ENCODE measurements around the gene DUSP22. TPM values are rescaled to one million over a fixed set of nuclear protein-coding genes. Genes with fewer than 3 reads are reported as not detected.

Gene DUSP22
- total and polyA plus RNA-seq, 2 of the 8 experiments (the other 6 are each of a cell fraction or from before 2014, with no cell fraction given), result 15.5 to 32.4 TPM

- Histone ChIP-seq H4K91ac (replicated peaks; ENCODE audit: insufficient read length, low read length) (no peak overlapping the region), H3K4ac (replicated peaks; ENCODE audit: insufficient read length, low read depth, low read length) (no peak overlapping the region), H4K20me1 (replicated peaks in 1 of 2; ENCODE audit: control insufficient read depth in 1 of 2, insufficient read depth in 2 of 2, low read length in 2 of 2) (peaks cover 0 to 4% of the 10 kb centered on the region in 2 experiments), H2AK5ac (ENCODE audit: low read depth, low read length) (no peak overlapping the region), H2BK15ac (ENCODE audit: low read length) (no peak overlapping the region), H3K79me2 (ENCODE audit: control insufficient read depth in 1 of 2, insufficient read depth in 2 of 2, low read length in 2 of 2) (no peaks in the 10 kb centered on the region), H3K14ac (ENCODE audit: insufficient read length) (no peak overlapping the region), H2BK120ac (replicated peaks; ENCODE audit: low read depth, low read length) (no peak overlapping the region), H3K27me3 (replicated peaks in 1 of 4; ENCODE audit: control insufficient read depth in 3 of 4, extremely low read depth in 1 of 4, insufficient read depth in 3 of 4, low read length in 3 of 4) (no peaks in the 10 kb centered on the region; a peak in 2 of 7 replicates), H3K56ac (replicated peaks; ENCODE audit: insufficient read length, low read depth, low read length) (no peak overlapping the region), H2BK20ac (ENCODE audit: low read length) (no peak overlapping the region), H3K23ac (ENCODE audit: insufficient read length) (no peak overlapping the region), H3K79me1 (ENCODE audit: low read depth, low read length) (peaks cover 3% of the 10 kb centered on the region; the same call in 1 of the 2 replicates), H3K18ac (ENCODE audit: extremely low read depth, low read length) (no peak overlapping the region), H3K9me3 (ENCODE audit: insufficient read depth in 2 of 2, low read depth in 1 of 2, low read length in 1 of 2) (peaks cover 44 to 81% of the 10 kb centered on the region in 2 experiments), H3K9ac (replicated peaks in 1 of 4; ENCODE audit: extremely low read depth in 1 of 4, low read depth in 3 of 4, low read length in 3 of 4) (no peak overlapping the region), H2BK5ac (ENCODE audit: low read depth, low read length) (no peak overlapping the region), H3K4me1 (replicated peaks in 1 of 4; ENCODE audit: control insufficient read depth in 3 of 4, insufficient read depth in 4 of 4, low read length in 3 of 4) (no peaks in the 10 kb centered on the region; a peak in 2 of 7 replicates), H3K27ac (ENCODE audit: low read depth, low read length) (no peak overlapping the region), H2BK12ac (ENCODE audit: low read depth, low read length) (no peak overlapping the region), H2AFZ (ENCODE audit: low read length) (no peak overlapping the region), H3K36me3 (ENCODE audit: control insufficient read depth in 2 of 4, insufficient read depth in 4 of 4, low read length in 3 of 4) (no peaks in the 10 kb centered on the region; a peak in 1 of 8 replicates), H4K8ac (ENCODE audit: extremely low read depth, insufficient read depth, low read length) (no peak overlapping the region), H3K4me3 (ENCODE audit: extremely low read depth in 1 of 4, insufficient read depth in 2 of 4, low read depth in 3 of 4, low read length in 4 of 4) (no peak overlapping the region), H3K4me2 (ENCODE audit: insufficient read depth in 1 of 2, low read depth in 2 of 2, low read length in 2 of 2) (no peak overlapping the region), H4K5ac (ENCODE audit: insufficient read length, low read depth, low read length) (no peak overlapping the region), H3K23me2 (ENCODE audit: low read depth, low read length) (no peaks in the 10 kb centered on the region; the same call in 1 of the 2 replicates)
- WGBS, 2 experiments (ENCODE audit: extremely low coverage in 1 of 2, insufficient coverage in 1 of 2, insufficient read length in 1 of 2, insufficient replicate concordance in 2 of 2, low coverage in 1 of 2, low lambda C conversion rate in 2 of 2, missing lambda C conversion rate in 1 of 2), result 90% methylated on average over 27 of the region's 27 CpGs; no CpG with 5 or more reads in 1 of the 2 experiments
- ChIA-PET POLR2A (ENCODE audit: partially characterized antibody) (no interaction called here), CTCF (ENCODE audit: partially characterized antibody) (interaction anchor here (1.3 kb wide), 1 partner anchor 12 kb away, joined by 4 read pairs; no protein-coding TSS in a partner anchor)
- no peak for TF ChIP-seq SIX5 (IDR thresholded peaks at IDR 0.05; ENCODE audit: low read depth, low read length)
- no peak for TF ChIP-seq SIRT6 (IDR thresholded peaks at IDR 0.05; ENCODE audit: low read length)
- no peak for TF ChIP-seq ATF3 (IDR thresholded peaks at IDR 0.05; ENCODE audit: insufficient read depth, low read depth, low read length)
- TF ChIP-seq ASH2L (IDR thresholded peaks at IDR 0.05; ENCODE audit: low read length), result no peak
- TF ChIP-seq GABPA (IDR thresholded peaks at IDR 0.05; ENCODE audit: borderline replicate concordance, insufficient read depth, low read length), result no peak
- TF ChIP-seq EZH2 (IDR thresholded peaks at IDR 0.05; ENCODE audit: low read depth, low read length, severe bottlenecking), result no peak
- no peak for TF ChIP-seq KDM1A (IDR thresholded peaks at IDR 0.05; ENCODE audit: borderline replicate concordance, low read length)
- TF ChIP-seq HDAC6 (IDR thresholded peaks at IDR 0.05; ENCODE audit: low read depth, low read length), result no peak
- no peak for FAIRE-seq
- no peak for DNase-seq (ENCODE audit: low read depth in 1 of 2, low spot score in 2 of 2)
These were observed 55.9 kb downstream of the DUSP22 start for GRCh38 chr6:347951-348859.
